ENCODE data around the gene PDE4D.

DNA sequence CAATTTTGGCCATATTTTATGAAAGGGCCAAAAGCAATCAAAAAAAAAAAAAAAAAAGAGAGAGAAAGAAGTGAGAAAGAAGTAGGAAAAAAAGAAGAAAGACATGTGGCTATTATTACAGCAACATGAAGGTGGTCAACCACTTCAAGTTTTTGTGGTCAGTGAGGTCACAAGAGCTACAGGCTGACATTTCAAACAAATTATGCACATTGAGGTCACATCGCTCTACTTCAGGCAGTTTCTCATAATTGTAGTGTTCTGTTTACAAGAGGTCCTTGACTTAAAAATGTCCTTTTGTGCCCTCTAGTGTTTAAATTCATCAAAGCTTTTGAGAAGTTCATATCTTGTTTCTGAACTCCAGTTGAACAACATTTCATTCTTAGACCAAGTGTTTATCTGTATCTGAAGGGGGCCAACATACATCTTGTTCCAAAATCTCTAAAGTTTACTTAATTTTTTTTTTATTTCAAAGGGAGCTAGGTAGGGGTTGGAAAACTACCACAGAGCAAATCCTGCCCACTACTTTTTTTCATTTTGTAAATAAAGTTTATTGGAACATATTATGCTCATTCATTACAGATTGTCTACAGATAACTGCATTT is 513.1 kb downstream of the PDE4D start:
- TF ChIP-seq, protein P1, sequence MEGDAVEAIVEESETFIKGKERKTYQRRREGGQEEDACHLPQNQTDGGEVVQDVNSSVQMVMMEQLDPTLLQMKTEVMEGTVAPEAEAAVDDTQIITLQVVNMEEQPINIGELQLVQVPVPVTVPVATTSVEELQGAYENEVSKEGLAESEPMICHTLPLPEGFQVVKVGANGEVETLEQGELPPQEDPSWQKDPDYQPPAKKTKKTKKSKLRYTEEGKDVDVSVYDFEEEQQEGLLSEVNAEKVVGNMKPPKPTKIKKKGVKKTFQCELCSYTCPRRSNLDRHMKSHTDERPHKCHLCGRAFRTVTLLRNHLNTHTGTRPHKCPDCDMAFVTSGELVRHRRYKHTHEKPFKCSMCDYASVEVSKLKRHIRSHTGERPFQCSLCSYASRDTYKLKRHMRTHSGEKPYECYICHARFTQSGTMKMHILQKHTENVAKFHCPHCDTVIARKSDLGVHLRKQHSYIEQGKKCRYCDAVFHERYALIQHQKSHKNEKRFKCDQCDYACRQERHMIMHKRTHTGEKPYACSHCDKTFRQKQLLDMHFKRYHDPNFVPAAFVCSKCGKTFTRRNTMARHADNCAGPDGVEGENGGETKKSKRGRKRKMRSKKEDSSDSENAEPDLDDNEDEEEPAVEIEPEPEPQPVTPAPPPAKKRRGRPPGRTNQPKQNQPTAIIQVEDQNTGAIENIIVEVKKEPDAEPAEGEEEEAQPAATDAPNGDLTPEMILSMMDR (IDR thresholded peaks at IDR 0.05; ENCODE audit: insufficient read depth, low read depth, low read length) = peak; percentile 54
- TF ChIP-seq EZH2 (IDR thresholded peaks at IDR 0.05; ENCODE audit: insufficient read depth, low read length) = no peak

All from astrocyte (in vitro differentiated cells and primary cell).